Hepatocyte (in vitro differentiated cells): ENCODE data around the gene B3GNT9. TPM values are rescaled to one million over a fixed set of nuclear protein-coding genes. Genes with fewer than 3 reads are reported as not detected.

Experiments used
- DNase-seq: peaks from one replicate; pipeline ENCODE4 v3.0.0-alpha.2; 2016; ENCODE audit warnings: low spot score
- H2AFZ ChIP-seq: fragments of 200-600 bp; sonication (generic); 2 replicates; pipeline ENCODE4 v1.6.0; 2016; ENCODE audit warnings: antibody characterized with exemption, mild to moderate bottlenecking
- H3K27ac ChIP-seq: fragments of 200-600 bp; sonication (generic); 2 replicates; pipeline ENCODE4 v1.5.1; 2016; ENCODE audit warnings: mild to moderate bottlenecking
- H3K27me3 ChIP-seq: fragments of 200-600 bp; sonication (generic); 2 replicates; pipeline ENCODE4 v1.6.1; 2016
- H3K36me3 ChIP-seq: fragments of 200-600 bp; sonication (generic); replicated peaks from 2 replicates; pipeline ENCODE4 v1.5.1; 2016; ENCODE audit warnings: low read depth; ENCODE audit not compliant: insufficient read depth
- H3K4me1 ChIP-seq: fragments of 200-600 bp; sonication (generic); 2 replicates; pipeline ENCODE4 v1.5.1; 2016; ENCODE audit warnings: mild to moderate bottlenecking, moderate library complexity; ENCODE audit not compliant: insufficient read depth
- H3K4me2 ChIP-seq: fragments of 200-600 bp; sonication (generic); 2 replicates; pipeline ENCODE4 v1.6.0; 2016
- H3K4me3 ChIP-seq: fragments of 200-600 bp; sonication (generic); 2 replicates; pipeline ENCODE4 v1.5.1; 2016; ENCODE audit warnings: mild to moderate bottlenecking
- H3K79me2 ChIP-seq: fragments of 200-600 bp; sonication (generic); 2 replicates; pipeline ENCODE4 v1.6.0; 2017; ENCODE audit warnings: mild to moderate bottlenecking
- H3K9me2 ChIP-seq: fragments of 200-600 bp; sonication (generic); replicated peaks from 2 replicates; pipeline ENCODE4 v1.6.0; 2017; ENCODE audit warnings: mild to moderate bottlenecking; ENCODE audit not compliant: insufficient read depth
- H3K9me3 ChIP-seq: fragments of 200-600 bp; sonication (generic); 2 replicates; pipeline ENCODE4 v1.5.1; 2016; ENCODE audit warnings: low read depth, mild to moderate bottlenecking
- H4K20me1 ChIP-seq: fragments of 200-600 bp; sonication (generic); 2 replicates; pipeline ENCODE4 v1.6.0; 2016; ENCODE audit warnings: mild to moderate bottlenecking; ENCODE audit not compliant: insufficient read depth, poor library complexity, severe bottlenecking
- CTCF ChIP-seq: fragments of 200-600 bp; sonication (generic); IDR thresholded peaks from 2 replicates; pipeline ENCODE4 v1.5.1; 2016; ENCODE audit warnings: antibody characterized with exemption, mild to moderate bottlenecking; ENCODE audit not compliant: poor library complexity
- EZH2 ChIP-seq: fragments of 200-600 bp; sonication (generic); IDR thresholded peaks from 2 replicates; pipeline ENCODE4 v1.6.1; 2016; ENCODE audit warnings: antibody characterized with exemption, mild to moderate bottlenecking, borderline replicate concordance
- EZH2phosphoT487 ChIP-seq: fragments of 200-600 bp; sonication (generic); IDR thresholded peaks from one replicate; pipeline ENCODE4 v1.6.1; 2018; ENCODE audit warnings: antibody characterized with exemption, mild to moderate bottlenecking, low read depth, moderate library complexity; ENCODE audit not compliant: unreplicated experiment, severe bottlenecking
- WGBS: methylation state at CpG from one replicate; pipeline ENCODE4 v1.1.6; 2016; ENCODE audit warnings: low lambda C conversion rate; ENCODE audit errors: missing lambda C conversion rate; 5-methylcytosine and 5-hydroxymethylcytosine counted together
- polyA plus RNA-seq: library from polyadenylated mRNA; unstranded; fragments of >200 nt; fragmentation: Nextera tagmentation; extraction: Ambion mirVana; gene quantifications from 2 replicates; pipeline ENCODE4 v1.2.1, GENCODE V29; 2016
- total RNA-seq: library from RNA; depleted of rRNA; stranded (reverse); fragments of >200 nt; gene quantifications from 2 replicates; pipeline ENCODE4 v1.2.3, GENCODE V29; 2014

The B3GNT9 gene
- total and polyA plus RNA-seq, 2 experiments from 2014 or later = 34.5 to 44.2 TPM

GRCh38 chr16:67105881-67106280 is 44.9 kb downstream of the B3GNT9 start:
- no peak overlapping the region for H3K4me2 ChIP-seq
- 79% methylated on average over 5 of the region's 5 CpGs for WGBS
- H4K20me1 ChIP-seq = no peaks in the 10 kb centered on the region
- no peaks in the 10 kb centered on the region for H3K9me2 ChIP-seq
- peaks cover 9% of the 10 kb centered on the region for H3K79me2 ChIP-seq
- H2AFZ ChIP-seq = no peak overlapping the region
- H3K4me3 ChIP-seq = no peak overlapping the region
- TF ChIP-seq CTCF = no peak
- no peak overlapping the region for H3K27ac ChIP-seq
- no peak for DNase-seq
- no peaks in the 10 kb centered on the region for H3K36me3 ChIP-seq
- no peaks in the 10 kb centered on the region for H3K9me3 ChIP-seq
- H3K4me1 ChIP-seq = peaks cover 14% of the 10 kb centered on the region
- H3K27me3 ChIP-seq = no peaks in the 10 kb centered on the region

DNA sequence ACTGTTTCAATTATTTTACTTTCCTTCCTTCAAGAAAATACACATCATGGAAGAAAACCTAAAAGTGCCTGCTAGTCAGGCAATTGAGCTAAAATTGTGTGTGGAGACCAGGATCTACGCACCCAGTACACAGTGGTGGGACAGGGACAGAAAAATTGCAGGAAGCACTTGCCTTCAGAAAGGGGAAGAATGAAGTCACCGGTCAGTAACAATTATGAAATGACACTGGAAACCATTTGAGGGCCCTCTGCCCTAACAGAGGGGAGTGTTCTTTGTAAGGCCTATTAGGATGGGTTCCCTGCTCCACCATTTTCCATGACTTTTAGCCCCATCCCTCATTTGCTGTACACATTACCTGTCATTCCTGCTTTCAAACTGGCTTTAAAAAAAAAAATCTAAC is 45.6 kb downstream of the B3GNT9 start:
- Histone ChIP-seq H3K4me1 (peaks cover 7% of the 10 kb centered on the region), H4K20me1 (no peaks in the 10 kb centered on the region), H3K9me2 (no peaks in the 10 kb centered on the region), H3K36me3 (no peaks in the 10 kb centered on the region), H3K27me3 (no peaks in the 10 kb centered on the region), H3K9me3 (no peaks in the 10 kb centered on the region), H3K4me2 (no peak overlapping the region), H2AFZ (no peak overlapping the region), H3K27ac (no peak overlapping the region), H3K79me2 (peaks cover 3% of the 10 kb centered on the region), H3K4me3 (no peak overlapping the region)
- no peak for TF ChIP-seq EZH2
- WGBS = 98% methylated on average over 2 of the region's 2 CpGs
- DNase-seq = no peak

DNA sequence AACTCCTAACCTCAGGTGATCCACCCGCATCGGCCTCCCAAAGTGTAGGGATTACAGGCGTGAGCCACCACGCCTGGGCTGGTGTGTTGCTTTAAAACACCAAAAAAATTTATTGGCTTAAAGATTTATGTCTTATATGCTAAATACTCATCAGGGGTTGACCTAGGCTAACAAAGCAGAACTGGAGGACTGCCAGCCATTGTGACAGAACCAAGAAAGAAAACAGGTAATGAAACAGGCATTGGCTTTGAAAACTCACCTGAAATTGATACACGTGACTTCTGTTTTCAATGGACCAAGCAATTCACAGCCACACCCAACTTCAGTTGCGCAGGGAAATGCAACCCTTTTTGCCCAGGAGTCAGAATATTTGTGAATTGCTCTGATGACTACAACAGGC is 46.0 kb downstream of the B3GNT9 start:
- H3K27me3 ChIP-seq = no peaks in the 10 kb centered on the region
- H3K36me3 ChIP-seq = no peaks in the 10 kb centered on the region
- H2AFZ ChIP-seq = no peak overlapping the region
- no peaks in the 10 kb centered on the region for H3K9me2 ChIP-seq
- H3K4me2 ChIP-seq = no peak overlapping the region
- 93% methylated on average over 6 of the region's 6 CpGs for WGBS
- DNase-seq = no peak
- H3K4me3 ChIP-seq = no peak overlapping the region
- H3K27ac ChIP-seq = no peak overlapping the region
- peaks cover 7% of the 10 kb centered on the region for H3K4me1 ChIP-seq
- TF ChIP-seq EZH2 = no peak
- TF ChIP-seq CTCF = no peak
- TF ChIP-seq EZH2phosphoT487 = no peak
- no peaks in the 10 kb centered on the region for H3K79me2 ChIP-seq
- no peaks in the 10 kb centered on the region for H3K9me3 ChIP-seq
- no peaks in the 10 kb centered on the region for H4K20me1 ChIP-seq

DNA sequence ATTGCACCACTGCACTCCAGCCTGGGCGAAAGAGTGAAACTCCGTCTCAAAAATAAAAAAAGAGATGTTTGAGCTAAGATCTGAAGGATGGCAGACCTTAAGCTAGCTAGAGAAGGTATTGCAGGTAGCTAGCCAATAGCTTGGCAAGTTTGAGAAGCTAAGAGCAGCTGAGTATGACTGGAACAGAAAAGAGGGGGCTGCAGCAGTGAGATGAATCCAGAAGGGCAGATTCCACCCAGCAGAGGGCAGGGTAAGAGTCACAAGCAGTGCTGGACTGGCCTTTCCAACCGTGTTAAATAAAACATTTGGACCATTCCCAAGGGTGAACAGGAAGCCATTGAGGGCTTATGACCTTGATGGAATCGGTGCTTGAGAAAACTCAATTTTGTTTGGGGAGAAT is 46.7 kb downstream of the B3GNT9 start:
- DNase-seq = peak; percentile 26
- Histone ChIP-seq H3K79me2 (no peaks in the 10 kb centered on the region), H3K9me2 (no peaks in the 10 kb centered on the region), H3K36me3 (no peaks in the 10 kb centered on the region), H3K4me3 (no peak overlapping the region), H3K4me1 (peaks cover 4% of the 10 kb centered on the region), H3K27ac (no peak overlapping the region), H3K4me2 (no peak overlapping the region), H3K27me3 (no peaks in the 10 kb centered on the region), H2AFZ (no peak overlapping the region), H3K9me3 (no peaks in the 10 kb centered on the region), H4K20me1 (no peaks in the 10 kb centered on the region)
- TF ChIP-seq EZH2phosphoT487 (no peak), CTCF (peak; percentile 34), EZH2 (no peak)
- WGBS = 78% methylated on average over 4 of the region's 4 CpGs
